GM18498 (cell line): ENCODE measurements around the gene TBC1D4.
"Not testable (repeated sequence)": the region's sequence is repeated elsewhere in the genome, so short reads cannot be mapped to it uniquely, and the experiment has no call there.

Experiments used
- ATAC-seq: cut with Tn5 transposase; IDR thresholded peaks from one replicate; pipeline ENCODE4 v1.9.1; 2021; ENCODE audit warnings: mild to moderate bottlenecking, moderate library complexity; ENCODE audit not compliant: unreplicated experiment

TBC1D4 gene

DNA sequence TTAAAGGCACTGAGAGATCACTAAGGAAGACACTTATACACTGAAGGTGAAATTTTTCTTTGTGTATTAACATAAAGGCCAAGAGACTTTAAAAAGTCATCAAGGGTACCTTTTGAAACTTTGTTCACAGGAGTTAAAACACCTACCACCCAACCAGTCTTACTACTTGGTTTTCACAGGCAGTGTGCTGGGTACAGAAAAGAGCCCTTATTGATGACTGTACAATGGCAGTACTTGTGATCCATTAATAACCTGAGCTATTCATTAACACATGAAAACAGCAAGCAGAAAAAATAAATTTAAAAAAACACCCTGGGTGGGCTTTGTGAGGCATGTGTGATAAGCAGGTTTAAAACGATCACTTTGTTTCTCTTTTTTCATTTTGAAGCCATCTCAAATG is 148.9 kb downstream of the TBC1D4 start:
- no peak for ATAC-seq

DNA sequence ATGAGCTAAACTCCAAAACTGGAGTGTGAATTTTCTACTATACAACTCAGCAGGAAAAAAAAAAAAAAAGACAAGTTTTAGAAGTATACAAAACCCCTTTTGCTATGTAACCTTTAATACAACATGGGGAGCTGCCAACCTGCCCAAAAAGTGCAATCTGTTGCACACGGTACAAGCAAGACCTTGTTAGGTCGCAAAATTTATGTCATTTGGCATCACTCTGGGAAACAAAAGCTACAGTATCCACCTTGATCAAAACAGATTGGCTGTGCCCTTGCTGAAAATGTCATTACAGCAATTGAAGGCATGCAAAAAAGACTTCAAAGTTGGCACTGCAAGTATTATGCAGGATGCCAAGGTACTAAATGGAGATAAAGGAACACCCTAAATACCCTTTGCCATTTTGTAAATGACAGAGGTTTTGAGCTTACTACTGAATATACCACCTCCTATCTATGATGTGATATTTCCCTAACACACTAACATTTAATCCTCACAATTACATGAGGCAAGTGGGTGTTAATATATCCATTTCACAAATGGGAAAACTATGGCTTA is 150.1 kb downstream of the TBC1D4 start:
- ATAC-seq = no peak

DNA sequence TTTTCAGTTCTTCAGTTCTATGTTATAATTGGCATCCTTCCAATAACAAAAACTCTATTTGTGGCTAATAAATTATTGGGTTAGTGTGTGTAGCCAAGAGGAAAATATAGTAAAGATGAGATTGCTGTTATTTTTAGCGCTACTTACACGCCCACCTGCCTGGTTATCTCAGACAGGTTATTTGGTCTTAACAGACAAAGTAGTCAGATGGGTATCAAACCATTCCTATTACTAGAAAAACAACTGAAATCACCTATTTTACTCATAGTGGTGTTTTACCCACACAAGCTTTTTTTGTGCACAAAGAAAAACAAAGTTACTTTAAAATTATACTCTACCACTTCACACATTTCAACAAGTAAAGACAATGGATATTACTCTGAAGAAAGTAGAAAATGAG is 151.2 kb downstream of the TBC1D4 start:
- ATAC-seq = no peak

DNA sequence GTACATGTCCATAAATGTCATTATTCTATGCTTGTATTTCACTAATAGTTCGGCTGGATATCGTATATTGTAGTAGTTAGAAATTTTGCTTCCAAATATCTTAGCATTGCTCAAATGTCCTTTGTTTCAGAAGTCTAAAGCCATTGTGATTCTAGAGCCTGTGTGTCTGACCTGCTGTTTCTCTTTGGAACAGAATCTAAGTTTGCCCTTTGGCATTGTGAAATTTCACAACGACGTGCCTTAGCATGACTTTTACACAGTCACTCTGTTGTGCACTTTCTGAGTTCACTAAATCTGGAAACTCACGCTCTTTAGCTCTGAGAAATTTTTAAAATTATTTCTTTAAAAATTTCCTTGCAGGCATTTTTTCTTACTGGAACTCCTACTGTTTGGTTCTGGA is 152.2 kb downstream of the TBC1D4 start:
- ATAC-seq = no peak

DNA sequence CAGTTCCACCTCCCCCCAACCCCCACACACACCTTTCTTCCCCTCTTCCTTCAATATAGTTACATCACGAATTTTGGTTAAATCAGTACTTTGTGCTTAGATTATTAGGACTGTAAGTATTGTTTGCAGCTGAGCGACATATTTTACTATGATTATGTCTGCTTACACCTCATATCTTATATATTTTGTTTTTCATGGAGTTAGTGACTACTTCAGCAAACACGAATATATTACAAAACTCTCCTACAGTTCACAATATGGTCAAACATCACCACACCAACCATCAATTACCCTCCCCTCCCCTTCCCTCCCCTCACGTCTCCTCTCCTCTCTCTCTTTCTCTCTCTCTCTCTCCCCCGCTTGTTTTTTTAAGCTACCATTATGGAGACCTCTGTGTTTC is 152.9 kb downstream of the TBC1D4 start:
- ATAC-seq = no peak

DNA sequence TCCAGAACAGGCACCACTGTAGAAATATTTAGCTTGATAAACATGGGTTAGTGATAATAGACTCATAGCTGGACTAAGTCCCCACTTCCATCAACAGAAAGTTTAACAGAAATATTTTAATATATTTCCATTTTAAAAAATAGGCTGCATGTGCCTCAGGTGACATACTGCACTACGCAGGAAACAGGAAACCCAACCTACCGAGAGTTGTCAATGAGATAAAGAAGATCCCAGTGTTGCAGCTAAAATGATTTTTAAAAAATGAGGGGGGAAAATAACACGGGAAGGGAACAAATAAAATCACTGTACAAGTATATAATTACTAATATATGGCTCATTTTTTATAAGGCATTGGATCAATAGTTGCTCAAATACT is 154.8 kb downstream of the TBC1D4 start:
- peak; percentile 22 for ATAC-seq

DNA sequence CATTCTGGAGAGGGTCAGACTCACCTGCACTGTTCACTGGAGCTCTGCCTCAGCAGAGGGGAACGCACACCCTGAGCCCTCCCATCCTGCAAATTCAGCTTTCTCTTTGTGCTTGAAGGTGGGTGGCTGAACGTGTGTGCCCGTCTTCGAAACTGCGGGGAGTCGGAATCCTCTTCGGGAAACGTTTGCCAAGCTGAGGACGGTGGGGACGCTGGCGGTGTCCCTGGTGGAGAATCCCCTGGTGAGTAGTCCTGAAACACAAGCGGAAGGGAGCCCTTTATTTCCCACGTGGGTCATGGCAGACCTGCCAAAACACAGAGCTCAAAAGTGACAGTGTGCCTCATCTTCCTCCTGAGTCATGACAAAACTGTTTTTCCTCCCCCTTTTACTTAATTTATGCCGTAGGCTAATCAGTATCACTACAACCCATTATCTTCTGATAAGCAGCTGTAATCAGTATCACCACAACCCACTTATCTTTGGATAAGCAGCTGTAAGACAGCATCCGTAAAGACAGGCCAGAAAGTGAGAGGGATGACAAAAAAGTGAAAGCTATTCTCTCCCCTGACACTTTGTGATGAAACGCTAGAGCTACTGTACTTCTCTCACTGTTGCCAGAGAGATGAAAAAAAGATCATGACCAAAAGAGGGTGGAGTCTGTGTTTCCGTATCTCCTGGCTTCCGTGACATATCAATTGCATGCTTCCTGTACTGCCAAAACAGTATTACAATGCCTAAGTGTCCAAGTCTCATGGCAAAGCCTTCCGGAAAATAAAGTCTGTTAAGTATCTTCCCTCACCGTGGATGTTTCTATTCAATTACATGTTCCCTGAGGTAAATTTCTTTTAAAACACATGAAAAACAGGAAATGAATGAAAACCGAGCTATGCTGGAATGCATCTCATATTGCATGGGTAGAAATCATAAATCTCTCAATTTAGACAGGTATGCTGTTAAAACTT is 155.5 kb downstream of the TBC1D4 start:
- peak; percentile 94 for ATAC-seq

DNA sequence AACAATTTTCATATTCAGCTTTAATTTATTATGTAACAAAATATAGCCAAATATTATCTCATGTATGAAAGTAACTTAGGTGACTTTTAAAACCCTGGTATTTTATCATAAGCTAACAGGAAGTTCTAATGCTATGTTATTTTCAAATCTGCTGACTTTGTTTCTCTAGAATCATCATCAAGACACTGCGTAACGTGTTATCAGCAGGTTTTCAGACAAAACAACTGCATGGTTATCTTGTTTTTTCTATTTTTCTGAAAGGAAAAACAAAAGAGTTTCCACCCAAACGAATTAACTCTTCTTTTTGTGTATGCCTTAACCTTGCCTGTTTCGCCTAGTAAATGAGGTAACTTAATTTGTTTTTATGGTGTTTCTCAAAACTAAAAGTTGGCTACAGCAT is 156.3 kb downstream of the TBC1D4 start:
- ATAC-seq = no peak

DNA sequence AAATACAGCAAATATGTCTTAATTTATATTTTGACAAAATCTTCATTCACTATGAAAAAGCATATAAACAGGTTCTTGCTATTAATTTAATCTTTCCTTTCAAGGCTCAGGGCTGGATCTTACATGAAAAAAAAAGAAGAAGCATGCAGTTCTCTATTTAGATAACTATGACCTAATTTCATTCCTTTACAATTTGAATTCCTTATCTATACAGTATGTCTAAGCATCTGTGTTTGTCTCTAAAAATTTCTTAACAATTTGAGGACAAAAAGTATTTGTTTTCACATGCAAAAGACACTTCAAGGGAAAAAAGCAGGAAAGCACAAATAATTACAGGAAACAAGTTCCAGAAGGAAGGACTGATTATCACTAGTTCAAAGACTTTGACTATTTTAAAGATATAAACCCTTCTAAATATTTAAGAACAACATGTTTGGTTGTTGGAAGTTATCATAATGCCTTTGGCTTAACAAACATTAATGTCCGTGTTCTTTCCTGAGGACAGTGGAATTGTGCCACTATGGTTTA is 157.5 kb downstream of the TBC1D4 start:
- ATAC-seq = no peak

DNA sequence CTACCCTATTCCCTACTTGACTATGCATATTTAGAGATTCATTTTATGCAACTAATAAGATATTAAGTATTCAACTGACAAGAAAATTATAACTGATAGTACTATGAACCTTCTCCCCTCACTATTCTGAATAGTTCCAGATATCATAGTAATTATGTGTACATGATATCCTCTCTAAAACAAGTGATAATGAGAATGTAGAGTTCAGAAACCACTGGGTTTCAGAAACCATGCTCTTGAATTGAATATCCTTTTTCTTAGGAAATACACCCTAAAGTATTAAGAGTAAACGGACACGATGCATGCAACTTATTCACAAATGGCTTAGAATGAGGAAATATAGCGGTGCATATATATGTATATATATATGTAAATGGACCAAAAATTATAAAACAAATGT is 160.9 kb downstream of the TBC1D4 start:
- ATAC-seq = no peak

DNA sequence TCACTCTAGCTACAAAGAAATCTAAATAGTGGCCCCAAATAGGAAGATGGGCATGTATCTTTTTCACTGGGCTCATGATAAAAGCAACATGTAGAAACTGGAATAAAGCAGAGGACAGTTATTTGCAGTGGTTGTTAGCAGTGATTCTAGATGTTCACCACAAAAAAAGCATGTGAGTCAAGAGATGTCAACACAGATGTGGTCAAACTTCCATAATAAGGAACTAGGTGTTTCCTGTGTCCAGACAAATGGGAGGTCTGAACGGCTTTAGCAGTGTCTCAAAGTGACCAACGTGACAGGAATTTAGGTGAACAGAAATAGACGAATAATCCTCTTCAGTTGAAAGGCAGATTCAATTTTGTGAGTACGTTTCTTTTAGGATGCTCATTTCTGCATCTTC is 162.7 kb downstream of the TBC1D4 start:
- no peak for ATAC-seq

DNA sequence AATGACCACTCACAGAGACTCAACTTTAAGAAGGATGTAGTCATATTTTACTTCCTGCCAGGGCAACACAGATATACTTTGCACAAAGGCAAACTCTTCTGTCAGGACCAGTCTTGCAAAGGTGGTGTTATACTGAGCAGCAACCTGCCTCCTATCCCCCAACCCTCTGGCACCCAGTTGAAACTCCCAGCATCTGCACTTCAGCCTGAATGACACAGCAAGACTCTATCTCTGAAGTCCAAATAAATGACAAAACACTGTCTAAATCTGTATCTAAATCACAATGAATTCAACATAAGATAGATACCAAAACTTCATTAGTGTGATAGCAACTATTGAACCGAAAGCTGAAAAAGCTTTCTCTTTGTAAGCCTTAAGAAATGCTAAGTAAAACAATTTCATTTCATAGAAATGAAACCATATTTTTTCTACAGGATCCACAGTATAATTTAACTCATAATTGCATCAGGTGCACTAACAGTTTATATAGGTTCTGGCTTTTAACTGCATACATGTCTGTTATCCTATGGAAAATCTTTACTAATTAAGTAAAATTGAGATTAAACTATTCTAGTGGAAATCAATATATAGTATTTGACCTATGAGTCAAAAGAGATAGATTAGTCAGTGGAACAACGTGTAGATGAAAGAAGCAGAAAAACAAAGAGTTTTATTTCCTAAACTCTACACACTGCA is 163.7 kb downstream of the TBC1D4 start:
- ATAC-seq = no peak

DNA sequence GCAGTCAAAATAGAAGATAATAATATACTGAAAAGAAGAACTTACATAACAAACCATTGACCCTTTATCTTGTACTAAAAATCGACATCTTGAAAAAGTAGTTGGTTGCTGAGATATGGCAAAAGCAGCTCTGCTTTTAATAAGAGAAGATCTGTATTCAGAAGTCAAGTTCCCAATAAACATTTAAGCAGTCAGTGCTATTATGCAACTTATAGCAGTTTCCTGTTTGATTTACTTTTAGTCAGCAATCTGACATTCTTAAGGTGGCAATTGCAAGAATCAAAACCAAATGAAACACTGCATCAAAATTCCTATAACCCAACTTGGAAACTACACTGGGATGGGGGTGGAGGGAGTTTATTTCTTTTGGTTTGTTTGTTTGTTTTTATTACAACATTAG is 165.5 kb downstream of the TBC1D4 start:
- no peak for ATAC-seq

DNA sequence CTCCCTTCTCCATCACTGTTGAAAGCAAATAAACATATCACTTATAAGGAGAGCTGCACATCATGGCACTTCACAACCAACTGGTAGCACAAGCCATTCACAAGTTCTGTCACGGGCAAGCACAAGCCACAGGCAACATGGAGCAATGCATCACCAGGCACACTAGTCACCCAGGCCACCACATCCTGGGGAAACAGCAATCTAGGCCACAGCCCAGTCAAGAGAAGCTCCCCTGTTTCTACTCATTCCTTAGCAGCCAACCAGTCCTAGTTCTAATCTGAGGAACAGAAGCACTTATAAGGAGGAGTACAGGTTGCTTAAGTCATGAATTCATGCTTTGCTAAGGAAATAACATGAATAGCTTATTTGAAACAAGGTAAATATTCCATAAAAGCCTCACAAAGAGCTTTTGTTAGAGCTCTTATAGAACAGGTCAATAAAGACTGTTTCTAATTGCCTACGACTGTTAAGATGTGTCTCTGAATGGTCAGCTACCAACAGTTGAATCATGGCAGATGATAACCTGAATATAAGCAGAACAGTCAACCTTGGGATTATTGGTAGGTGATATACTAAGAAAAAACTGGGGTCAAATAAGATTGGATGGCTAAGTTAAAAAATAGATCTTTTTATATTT is 169.0 kb downstream of the TBC1D4 start:
- peak; percentile 67 for ATAC-seq

DNA sequence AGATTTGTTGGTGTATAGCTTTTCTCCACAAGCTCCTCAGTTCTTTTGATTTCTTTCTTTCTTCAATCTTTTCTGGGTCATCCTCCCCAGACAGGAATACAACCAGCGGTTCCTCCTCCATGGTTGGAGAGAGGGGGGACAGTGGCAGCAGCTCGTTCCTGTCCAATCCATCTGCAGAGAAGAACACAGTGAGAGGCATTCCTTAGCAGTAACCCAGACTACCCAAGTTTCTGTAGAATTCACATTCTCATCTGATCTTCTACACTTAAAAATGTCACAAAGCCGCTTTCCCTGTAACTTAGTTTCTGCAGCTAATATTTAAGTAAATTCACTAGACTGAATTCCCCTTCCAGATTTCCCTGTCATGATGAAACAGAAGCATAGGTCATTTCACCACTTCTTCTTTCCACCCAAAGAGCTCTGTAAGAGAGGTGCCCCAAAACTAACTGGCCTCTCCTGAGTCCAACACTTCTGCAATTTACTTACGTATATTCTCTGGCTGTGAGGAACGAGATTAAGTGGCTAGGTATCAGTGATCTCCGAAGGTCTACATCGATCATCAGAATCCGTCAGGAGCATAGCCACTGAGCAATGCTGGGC is 171.9 kb downstream of the TBC1D4 start:
- ATAC-seq = no peak

DNA sequence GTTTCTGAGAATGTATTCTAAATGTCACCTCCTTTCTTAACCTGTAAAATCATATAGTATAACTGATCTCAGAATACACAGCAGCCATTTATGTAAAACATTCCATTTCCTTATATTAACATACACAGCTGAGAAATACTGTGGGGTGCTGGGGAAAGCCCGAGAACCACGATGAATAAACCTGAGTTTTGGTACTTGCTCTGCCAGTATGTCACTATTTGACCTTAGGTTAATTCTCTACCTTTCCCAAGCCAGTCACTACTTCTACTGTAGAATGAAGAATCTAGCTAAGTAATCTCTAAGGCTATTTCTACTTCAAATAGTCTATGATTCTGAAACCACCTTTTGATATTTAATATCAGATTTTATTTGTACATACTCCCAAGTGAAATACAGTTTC is 173.7 kb downstream of the TBC1D4 start:
- ATAC-seq = no peak

DNA sequence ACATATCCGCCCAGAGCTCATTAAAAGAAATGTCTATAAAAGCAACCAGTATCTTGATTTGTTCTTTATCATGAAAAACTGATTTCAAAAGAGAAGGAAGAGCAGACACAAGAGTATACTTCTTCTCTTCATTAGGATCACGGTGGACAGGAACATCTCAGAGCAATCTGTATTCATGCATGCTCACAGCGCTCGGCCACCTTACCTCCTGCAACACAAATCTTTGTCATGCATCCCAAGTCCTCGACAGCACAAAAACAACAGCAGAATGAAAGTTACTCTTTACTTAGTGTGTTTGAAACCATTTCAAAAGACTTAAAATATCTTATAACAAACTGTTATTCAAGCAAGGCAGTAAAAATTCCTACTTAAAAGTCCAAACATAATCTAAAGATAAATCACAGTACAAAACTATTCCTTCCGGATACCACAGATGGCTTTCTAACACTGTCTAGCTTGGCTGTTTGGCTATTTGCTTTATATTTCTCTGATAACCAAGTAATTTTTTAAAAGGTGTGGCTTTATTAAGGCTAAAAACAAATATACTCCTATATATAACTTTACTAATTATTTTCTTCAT is 174.5 kb downstream of the TBC1D4 start:
- ATAC-seq = no peak

DNA sequence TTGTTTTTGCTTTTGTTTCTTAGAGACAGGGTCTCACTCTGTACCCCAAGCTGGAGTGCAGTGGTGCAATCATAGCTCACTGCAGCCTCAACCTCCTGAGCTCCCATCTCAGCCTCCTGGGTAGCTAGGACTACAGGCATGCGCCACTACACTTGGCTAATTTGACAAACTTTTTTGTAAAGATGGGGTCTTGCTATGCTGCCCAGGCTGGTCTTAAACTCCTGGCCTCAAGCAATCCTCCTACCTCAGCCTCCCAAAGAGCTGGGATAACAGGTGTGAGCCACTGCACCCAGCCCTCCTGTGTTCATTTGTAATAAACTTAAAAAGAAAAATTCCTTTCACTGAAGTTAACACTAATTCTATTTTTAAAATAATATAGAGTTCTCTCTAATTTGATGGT is 175.0 kb downstream of the TBC1D4 start:
- ATAC-seq = not testable (repeated sequence)

DNA sequence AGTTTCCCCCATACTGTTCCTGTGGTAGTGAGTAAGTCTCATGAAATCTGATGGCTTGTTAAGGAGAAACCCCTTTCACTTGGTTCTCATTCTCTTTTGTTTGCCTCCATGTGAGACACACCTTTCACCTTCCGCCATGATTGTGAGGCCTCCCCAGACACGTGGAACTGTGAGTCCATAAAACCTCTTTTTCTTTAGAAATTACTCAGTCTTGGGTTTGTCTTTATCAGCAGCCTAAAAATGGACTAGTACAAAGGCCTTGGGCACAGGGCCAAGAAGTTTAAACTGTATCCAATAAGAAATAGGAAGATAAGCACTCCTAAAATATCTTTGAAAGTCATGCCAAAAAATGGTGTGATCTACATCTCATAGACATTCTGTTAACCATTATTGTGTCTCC is 176.9 kb downstream of the TBC1D4 start:
- ATAC-seq = no peak

DNA sequence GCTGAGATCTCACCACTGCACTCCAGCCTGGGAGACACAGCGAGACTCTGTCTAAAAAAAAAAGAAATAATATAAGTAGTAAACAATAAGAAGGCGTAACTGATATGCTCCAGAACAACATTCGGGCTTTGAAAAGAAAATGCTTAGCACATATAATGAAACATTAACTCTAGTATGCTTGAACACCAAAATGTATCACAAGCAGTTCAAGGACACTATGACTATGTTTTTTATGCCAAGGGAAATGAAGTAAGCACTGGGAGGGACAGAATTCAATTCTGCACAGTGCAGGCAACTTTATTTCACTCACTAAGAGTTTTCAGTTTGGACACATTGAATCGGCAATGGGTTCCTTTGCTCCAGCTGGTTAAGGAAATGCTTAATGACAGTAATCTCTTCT is 178.7 kb downstream of the TBC1D4 start:
- ATAC-seq = no peak
